Fibroblast of the aortic adventitia (primary cell): ENCODE data around the gene ZXDC. TPM values are rescaled to one million over a fixed set of nuclear protein-coding genes. Genes with fewer than 3 reads are reported as not detected.

Experiments
- DNase-seq: peaks from one replicate; pipeline ENCODE4 v3.0.0-alpha.2; 2010; ENCODE audit warnings: low read depth
- H3K4me3 ChIP-seq: 2 replicates; pipeline ENCODE4 v1.5.1; 2011; ENCODE audit warnings: low read depth, mild to moderate bottlenecking, control low read depth, low read length, moderate library complexity
- CTCF ChIP-seq: IDR thresholded peaks from 2 replicates; pipeline ENCODE4 v1.5.1; 2011; ENCODE audit warnings: mild to moderate bottlenecking, low read length, control low read depth, inconsistent platforms; ENCODE audit not compliant: insufficient read depth
- total RNA-seq: library from RNA; depleted of rRNA; stranded (reverse); fragments of >200 nt; gene quantifications from 2 replicates; pipeline ENCODE4 v1.2.3, GENCODE V29; 2012; ENCODE audit warnings: low replicate concordance

ZXDC gene
- total RNA-seq, 1 donor, result 26.7 TPM

GRCh38 chr3:126448136-126448892, 27.4 kb downstream of the ZXDC start:
- DNase-seq, result no peak
- TF ChIP-seq CTCF, result no peak
- H3K4me3 ChIP-seq, result no peak overlapping the region

GRCh38 chr3:126447456-126448106, 28.1 kb downstream of the ZXDC start:
- no peak for TF ChIP-seq CTCF
- H3K4me3 ChIP-seq, result no peak overlapping the region
- no peak for DNase-seq

GRCh38 chr3:126446791-126447190, 28.9 kb downstream of the ZXDC start:
- DNase-seq, result no peak
- no peak overlapping the region for H3K4me3 ChIP-seq
- TF ChIP-seq CTCF, result no peak

GRCh38 chr3:126446301-126446700, 29.4 kb downstream of the ZXDC start:
- DNase-seq, result no peak

GRCh38 chr3:126445506-126445905, 30.2 kb downstream of the ZXDC start:
- H3K4me3 ChIP-seq, result no peak overlapping the region
- DNase-seq, result no peak
- TF ChIP-seq CTCF, result no peak

More at GRCh38 chr3:126446301-126446700, 29.4 kb downstream of the ZXDC start:
- TF ChIP-seq CTCF, result no peak
- H3K4me3 ChIP-seq, result no peak overlapping the region

- DNase-seq, result no peak
- no peak overlapping the region for H3K4me3 ChIP-seq
- TF ChIP-seq CTCF, result no peak
Measured at GRCh38 chr3:126442856-126443242, 32.8 kb downstream of the ZXDC start.
